ENCODE results near the gene HGD.
A peak's percentile ranks its signal among the peaks of the same experiment; 100 is the strongest.
"Not testable (repeated sequence)": the region's sequence is repeated elsewhere in the genome, so short reads cannot be mapped to it uniquely, and the experiment has no call there.

The HGD gene

GRCh38 chr3:120678331-120678947, 3.6 kb downstream of the HGD start:
- peak; percentile 50 for DNase-seq

GRCh38 chr3:120677193-120677592, 4.8 kb downstream of the HGD start:
- DNase-seq: not testable (repeated sequence)

DNA sequence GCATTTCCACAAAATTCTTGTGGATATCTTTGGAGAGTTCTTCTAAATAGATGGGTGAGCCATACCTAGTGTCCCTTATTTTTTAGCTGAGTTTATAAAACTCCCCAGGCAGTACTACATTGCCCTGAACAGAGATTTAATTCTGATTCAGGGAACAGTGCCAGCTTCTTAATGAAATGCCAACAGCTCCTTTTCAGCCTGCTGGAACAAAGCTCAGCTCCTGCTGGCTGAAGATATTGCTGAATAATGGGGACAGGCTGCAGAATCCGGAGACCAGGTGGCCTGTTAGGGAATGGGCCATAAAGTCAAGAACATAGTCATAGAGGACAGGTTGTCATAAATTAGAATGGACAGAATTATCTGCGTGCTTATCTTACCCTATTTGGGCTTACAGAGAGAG, 8.9 kb downstream of the HGD start:
- DNase-seq: no peak

DNA sequence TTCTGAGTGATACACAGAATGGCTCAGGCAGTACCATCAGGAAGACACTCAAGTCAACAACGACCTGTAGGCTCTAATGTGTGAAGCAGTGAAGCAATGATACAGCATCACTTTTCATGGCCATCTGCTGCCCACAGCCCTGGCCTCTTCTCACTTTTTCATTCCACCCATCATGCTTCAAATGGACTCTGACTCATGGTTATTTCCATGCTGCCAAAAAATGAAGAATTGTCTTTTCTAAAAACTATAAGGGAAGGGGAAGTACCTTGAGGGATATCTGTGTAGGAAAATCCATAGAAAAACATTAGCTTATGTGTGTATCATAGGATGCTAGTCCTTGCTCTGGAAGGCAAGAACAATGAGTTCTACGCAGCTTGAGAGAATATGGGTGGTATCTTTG, 11.5 kb downstream of the HGD start:
- DNase-seq: peak; percentile 19

- no peak for DNase-seq
Measured at GRCh38 chr3:120664926-120665325, 17.1 kb downstream of the HGD start.

DNA sequence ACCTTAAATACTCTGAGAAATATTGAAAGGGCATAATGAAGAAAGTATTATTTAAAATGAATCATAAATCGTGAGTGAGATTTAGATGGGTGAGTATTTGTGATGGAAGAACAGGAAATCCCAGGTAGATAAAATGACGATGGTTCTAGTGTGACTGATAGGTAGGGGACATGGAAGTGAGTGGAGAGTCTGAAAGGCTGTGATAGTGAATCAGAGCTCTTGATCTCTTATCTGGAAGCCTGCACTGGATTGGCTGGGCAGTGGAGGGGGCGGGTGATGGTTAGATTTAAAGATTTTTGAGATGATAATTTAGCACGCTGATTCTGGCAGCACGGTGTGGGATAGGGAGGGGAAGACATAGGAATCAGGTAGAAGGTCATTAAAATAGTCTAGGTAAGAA, 20.1 kb downstream of the HGD start:
- no peak for DNase-seq

DNA sequence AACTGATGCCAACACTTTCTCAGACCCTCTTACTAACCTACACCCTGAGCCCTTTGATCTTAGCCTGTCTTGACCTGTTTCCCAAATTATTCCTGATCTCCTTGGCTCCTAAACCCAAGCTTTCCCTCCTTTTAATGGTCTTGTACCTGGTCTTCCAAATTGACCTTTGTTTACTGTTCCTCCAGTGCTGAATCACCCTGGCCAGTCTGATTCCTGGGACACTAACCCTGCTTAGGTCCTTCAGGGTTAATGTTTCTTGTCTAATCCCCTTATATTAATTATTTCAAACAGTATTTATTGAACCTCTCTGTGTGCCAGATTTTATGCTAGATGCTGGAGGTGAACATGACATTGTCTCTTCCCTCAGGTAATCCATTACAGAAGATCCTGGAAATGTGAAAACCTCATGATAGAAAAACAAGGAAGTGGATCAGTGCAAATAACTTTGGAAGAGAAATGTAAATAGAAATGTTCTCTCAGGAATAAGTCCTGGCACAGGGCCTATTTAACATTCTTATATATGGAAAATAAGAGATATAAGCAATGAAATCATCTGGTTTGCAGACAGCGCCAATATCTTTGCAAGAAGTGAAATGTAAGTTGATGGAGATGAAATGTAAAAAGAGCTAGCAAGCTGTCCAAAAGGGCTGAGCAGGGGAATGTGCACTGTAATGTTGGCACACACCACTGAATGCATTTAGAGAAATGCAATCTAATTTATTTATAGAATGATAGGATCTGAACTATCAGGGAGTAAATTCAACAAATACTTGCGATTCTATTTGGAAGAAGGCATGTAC, 20.7 kb downstream of the HGD start:
- no peak for DNase-seq

DNA sequence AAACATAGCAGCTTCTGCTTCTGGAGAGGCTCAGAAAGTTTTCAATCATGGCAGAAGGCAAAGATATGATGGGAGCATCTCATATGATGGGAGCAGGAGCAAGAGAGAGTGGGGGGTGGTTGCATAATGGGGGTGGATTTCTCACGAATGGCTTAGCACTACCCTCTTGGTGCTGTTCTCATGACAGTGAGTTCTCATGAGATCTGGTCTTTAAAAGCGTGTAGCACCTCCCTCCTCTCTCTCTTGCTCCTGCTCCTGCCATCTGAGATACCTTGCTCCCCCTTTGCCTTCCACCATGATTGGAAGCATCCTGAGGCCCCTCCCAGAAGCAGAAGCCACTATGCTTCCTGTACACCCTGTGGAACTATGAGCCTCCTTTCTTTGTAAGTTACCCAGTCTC, 22.2 kb downstream of the HGD start:
- DNase-seq: no peak

DNA sequence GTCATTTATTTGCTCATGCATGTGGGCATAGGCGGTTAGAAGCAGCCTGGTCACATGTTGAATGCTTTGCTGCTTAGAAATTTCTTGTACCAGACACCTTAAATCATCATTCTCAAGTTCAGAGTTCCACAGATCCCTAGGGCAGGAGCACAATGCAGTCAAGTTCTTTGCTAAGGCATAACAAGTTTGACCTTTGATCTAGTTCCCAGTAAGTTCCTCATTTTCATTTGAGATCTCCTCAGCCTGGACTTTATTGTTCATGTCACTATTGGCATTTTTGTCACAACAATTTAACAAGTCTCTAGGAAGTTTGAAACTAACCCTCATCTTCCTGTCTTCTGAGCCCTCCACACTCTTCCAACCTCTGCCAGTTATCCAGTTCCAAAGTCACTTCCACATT, 22.8 kb downstream of the HGD start:
- peak; percentile 38 for DNase-seq

DNA sequence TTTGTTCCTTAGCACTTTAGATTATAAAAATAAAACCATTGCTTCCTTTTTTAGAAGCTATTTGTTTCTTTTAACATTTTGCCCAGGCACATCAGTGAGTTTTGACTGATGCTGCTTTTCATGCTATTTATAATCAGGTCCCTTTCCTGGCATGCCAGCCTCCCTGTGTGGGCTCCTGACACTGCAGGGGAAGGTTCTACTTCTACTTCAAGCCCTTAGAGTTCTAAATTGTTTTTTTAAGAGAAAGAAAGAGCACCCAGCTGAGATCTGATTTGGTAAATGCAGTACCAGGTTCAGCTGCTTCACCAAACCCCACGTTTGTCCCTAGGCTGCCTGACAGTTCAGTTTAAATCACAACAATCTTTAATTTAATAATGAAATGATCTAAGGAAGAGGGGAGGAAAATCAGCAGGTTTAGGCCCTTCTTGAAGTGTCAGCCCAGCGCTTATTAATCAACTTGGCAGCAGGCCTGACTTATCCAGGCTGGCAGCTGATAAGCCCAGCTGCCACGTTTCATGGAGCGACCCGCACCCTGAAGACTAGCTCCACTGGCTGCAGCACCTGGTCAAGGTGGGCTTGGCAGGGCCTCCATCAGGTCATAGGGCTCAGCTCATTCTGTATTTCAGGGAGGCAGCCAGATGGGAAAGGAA, 29.0 kb downstream of the HGD start:
- DNase-seq: no peak

DNA sequence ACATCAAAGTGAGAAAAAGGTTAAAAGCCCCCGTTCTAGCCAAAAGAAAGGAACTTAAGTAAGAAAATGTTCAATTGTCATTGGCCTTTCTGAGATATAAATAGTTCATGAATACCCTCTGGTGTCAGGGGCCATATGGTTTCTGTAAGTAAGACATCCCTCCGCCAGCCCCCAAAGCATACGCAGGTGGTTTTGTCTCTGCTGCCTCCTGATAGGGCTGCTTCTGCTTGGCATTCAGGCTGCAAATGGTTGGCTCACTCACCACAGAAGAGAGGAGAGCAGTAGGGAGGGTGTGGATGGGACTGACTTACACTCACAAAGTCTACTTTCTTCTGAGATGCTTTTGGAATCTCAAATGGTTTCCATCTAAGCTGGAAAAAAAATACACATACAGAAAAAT, 29.8 kb downstream of the HGD start:
- no peak for DNase-seq

- no peak for DNase-seq
Measured at GRCh38 chr3:120650311-120650710, 31.7 kb downstream of the HGD start.

DNA sequence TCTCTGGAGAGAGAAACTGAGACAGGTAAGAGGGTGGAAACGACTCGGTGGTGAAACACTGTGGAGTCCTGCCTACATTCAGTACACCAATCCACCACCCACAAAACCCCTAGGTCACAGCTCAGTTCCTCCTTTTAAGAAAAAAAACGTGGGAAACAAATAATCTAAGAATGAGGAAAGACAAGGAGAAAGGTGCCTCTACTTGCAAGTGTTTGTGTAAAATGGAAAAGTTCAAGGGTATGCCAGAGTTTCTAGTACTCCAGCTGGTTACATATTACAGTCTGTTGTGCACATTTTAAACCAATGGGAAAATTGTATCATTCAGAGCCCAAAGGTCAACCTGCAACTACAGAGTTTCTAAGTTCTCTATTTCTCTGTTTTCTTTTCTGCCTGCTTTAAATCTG, 32.2 kb downstream of the HGD start:
- no peak for DNase-seq

GRCh38 chr3:120648290-120648689, 33.7 kb downstream of the HGD start:
- no peak for DNase-seq

- no peak for DNase-seq
Measured at GRCh38 chr3:120646771-120647432, 35.1 kb downstream of the HGD start.

- no peak for DNase-seq
Measured at GRCh38 chr3:120645083-120645845, 36.8 kb downstream of the HGD start.

- peak; percentile 84 for DNase-seq
Measured at GRCh38 chr3:120642368-120642948, 39.6 kb downstream of the HGD start.

DNA sequence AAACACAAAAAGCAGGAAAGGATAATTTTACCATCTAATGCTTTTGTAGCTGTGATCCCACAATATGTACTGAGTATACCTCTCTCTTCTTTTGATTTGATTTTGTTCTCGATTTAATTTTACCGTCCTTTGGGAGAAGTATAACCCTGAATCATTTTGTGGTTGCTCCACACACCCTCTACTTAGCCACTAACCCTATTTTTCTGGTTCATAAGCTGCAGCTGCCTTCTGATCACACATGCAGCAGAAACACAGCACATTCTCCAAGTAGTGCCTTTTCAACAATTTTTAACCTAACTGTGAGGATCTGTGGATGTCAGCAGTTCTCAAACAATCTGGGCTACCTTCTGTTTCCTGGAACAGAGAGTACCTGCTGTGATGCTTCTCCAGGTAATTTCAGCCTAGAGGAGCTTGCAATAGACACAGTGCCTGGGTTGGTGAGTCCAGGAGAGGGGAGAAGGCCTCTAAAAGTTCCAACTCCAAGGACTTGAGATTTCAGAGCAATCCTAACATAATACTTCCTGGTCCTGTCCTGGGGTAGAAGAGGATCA, 40.3 kb downstream of the HGD start:
- no peak for DNase-seq

DNA sequence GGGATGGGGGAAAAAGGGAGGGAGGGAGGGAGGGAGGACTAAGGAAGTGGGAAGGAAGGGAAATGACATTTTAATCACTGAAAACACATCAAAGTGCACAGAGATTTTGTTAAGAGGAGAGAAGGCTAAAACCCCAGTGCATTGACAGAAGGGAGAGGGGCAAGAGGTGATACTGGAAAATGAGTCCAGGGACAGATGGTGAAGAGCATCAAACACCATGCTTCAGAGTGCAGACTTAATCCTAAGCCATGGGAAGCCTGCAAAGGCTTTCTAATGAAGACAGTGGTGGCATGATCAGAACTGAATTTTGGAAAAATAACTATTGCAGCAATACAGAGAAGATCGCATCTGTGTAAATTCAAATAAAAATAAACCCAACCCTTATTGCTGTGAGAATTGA, 41.8 kb downstream of the HGD start:
- DNase-seq: no peak

DNA sequence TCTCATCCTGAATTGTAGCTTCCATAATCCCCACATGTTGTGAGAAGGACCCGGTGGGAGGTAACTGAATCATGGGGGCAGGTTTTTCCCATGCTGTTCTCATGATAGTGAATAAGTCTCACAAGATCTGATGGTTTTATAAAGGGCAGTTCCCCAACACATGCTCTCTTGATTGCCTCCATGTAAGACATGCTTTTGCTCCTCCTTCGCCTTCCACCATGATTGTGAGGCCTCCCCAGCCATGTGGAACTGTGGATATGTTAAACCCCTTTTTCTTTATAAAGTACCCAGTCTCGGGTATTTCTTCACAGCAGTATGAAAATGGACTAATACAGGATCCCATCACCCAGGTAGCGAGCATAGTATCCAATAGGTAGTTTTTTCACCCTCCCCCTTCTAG, 43.2 kb downstream of the HGD start:
- not testable (repeated sequence) for DNase-seq

GRCh38 chr3:120637851-120638559, 44.0 kb downstream of the HGD start:
- peak; percentile 42 for DNase-seq

All from suppressor macrophage treated with lipopolysaccharide for 4 hours (primary cell).